Measurements from ENCODE around the gene IDH2. TPM values are rescaled to one million over a fixed set of nuclear protein-coding genes. Genes with fewer than 3 reads are reported as not detected.

The IDH2 gene
- total RNA-seq, result 46.0 and 76.6 TPM in 2 replicates

GRCh38 chr15:90101969-90102890 is at the start of gene IDH2:
TSS of gene IDH2 (minus strand) at chr15:90102468. CDS start at chr15:90102390, 78 bp downstream.

Other genes starting within 250 kb of the IDH2 start
- gene AP3S2, start 208.5 kb downstream of the IDH2 start, total RNA-seq, result 40.7 and 45.6 TPM in 2 replicates
- 8.9 and 10.7 TPM in 2 replicates for gene ARPIN, start 189.5 kb downstream of the IDH2 start, total RNA-seq
- 9.8 and 22.9 TPM in 2 replicates for gene ZNF710, start 101.1 kb downstream of the IDH2 start, total RNA-seq
- 138 and 191 TPM in 2 replicates for gene SEMA4B, start 98.9 kb upstream of the IDH2 start, total RNA-seq
- gene CIB1, start 131.5 kb upstream of the IDH2 start, total RNA-seq, result 32.6 and 40.0 TPM in 2 replicates
- gene GDPGP1, start 131.7 kb upstream of the IDH2 start, total RNA-seq, result 1.1 and 5.1 TPM in 2 replicates
- gene TTLL13, start 147.1 kb upstream of the IDH2 start, total RNA-seq, result not detected in 2 replicates
- gene NGRN, start 163.2 kb upstream of the IDH2 start, total RNA-seq, result 95.4 and 121 TPM in 2 replicates
- 3.4 and 3.6 TPM in 2 replicates for gene ZNF774, start 249.8 kb upstream of the IDH2 start, total RNA-seq